Suprapubic skin (tissue), 3 donors: Measurements from ENCODE around the gene EMX1.

Experiments used
- POLR2A ChIP-seq, 2 donors: fragments of 450-650 bp; IDR thresholded peaks; one replicate each; pipeline ENCODE4 v1.6.1; 2017; ENCODE audit warnings: antibody characterized with exemption in 2 of 2, mild to moderate bottlenecking in 2 of 2, moderate library complexity in 2 of 2
- TF ChIP-seq, protein P1 (sequence below), 2 donors: fragments of 200-600 bp in 1 of 2; fragments of 450-650 bp in 1 of 2; sonication (generic) in 1 of 2; IDR thresholded peaks; one replicate each; pipeline ENCODE4 v1.5.1; 2016 to 2019; ENCODE audit warnings: antibody characterized with exemption in 2 of 2, mild to moderate bottlenecking in 1 of 2, moderate library complexity in 1 of 2

DNA sequence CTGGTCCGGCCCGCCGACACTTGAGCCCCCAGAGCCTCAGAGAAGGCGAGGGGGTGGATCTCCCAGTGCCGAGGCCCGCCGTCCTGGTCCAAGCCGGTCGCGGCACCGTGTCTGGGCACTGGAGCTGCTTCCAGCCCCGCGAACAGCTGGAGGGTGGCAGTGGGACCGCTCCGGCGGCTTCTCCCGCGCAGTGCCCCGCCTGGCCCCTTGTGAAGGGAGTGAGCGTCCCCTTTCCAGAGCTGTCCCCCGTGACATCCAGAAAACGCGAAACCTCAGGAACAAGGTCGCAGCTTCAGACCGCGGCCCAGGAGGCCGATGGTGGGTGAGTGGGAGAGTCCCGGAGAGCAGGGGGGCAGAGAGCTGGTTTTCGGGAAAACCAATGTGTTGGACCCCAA, 579 bp upstream of the EMX1 start:
- TF ChIP-seq, protein P1, sequence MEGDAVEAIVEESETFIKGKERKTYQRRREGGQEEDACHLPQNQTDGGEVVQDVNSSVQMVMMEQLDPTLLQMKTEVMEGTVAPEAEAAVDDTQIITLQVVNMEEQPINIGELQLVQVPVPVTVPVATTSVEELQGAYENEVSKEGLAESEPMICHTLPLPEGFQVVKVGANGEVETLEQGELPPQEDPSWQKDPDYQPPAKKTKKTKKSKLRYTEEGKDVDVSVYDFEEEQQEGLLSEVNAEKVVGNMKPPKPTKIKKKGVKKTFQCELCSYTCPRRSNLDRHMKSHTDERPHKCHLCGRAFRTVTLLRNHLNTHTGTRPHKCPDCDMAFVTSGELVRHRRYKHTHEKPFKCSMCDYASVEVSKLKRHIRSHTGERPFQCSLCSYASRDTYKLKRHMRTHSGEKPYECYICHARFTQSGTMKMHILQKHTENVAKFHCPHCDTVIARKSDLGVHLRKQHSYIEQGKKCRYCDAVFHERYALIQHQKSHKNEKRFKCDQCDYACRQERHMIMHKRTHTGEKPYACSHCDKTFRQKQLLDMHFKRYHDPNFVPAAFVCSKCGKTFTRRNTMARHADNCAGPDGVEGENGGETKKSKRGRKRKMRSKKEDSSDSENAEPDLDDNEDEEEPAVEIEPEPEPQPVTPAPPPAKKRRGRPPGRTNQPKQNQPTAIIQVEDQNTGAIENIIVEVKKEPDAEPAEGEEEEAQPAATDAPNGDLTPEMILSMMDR (IDR thresholded peaks at IDR 0.05): no peak
- no peak for TF ChIP-seq POLR2A (IDR thresholded peaks at IDR 0.05)
